ENCODE measurements around the gene SEC16B.
A peak's percentile ranks its signal among the peaks of the same experiment; 100 is the strongest.

The SEC16B gene

DNA sequence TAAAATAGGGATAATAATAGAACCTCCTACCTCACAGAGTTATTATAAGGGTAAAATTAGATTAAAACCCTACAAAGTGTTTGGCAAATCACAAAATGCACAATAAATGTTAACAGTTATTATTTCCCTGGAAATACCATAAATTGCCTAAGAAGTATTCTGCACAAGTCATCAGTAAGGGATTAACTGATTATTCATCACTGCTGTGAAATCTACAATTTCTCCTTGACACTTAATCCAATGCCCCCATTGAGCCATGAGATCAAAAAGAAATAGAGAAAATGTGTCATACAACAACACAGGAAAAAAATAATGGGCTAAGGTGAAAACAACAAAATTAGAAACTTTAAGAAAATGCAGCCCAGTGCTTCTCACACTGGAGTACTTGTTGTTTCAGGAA, 6.7 kb upstream of the SEC16B start:
- no peak for FAIRE-seq

DNA sequence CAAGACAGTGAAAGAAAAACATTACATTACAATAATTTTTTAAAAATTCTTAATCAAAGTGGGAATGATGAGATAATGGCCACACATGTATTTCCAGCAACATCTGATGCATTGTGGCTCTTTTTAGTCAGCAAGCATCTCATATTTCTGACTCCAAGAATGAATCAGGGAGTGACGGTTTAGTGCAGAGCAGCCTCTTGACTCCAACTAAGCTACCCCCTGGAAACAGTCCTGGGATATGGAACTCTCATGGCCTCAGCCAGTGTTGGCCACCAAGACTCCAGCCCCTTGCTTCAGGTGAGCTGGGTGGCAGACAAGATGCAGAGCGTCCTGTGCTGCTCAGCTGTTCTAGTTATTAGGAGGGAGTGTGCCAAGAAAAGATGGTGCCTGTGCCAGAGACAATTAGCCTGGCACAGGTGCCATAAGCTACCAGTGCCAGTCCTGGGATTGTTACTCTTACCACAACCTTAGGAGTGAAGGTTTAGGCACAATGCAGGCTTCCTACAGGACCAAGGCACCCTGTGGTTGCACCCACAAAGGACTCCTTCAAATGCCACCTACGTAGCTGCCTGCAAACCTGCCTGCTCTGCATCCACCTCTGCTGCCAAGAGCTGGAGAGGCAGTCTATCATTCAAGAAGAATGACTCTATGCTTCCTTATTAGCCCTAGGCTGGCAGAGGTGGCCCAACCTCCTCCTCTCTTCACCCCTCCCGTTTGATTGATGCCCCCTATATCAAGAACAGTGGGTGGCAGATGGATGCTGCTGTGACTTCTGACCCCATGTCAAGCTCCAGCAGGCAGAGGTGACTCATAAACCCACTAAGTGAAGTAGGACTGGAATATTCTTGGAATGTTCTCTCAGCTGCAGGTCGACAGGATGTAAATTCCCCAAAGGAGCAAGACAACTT, 6.0 kb upstream of the SEC16B start:
- no peak for FAIRE-seq

DNA sequence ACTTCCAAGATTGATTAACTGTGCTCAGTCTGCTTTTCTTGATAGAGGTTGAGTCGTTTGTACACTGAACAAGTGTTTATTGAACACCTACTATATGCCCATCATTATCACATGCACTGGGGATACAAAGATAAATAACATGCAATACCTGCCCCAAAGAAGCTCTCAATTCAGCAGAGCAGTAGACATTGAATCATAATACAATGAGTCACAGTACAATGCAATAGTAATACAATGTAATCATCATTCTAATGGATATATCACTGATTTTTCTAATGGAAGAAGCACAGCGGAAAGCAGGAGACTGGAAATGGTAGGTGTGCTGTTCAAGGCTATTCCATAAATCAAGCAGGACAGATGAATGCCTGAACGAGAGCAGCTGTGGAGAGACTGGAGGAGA, 3.7 kb upstream of the SEC16B start:
- FAIRE-seq: no peak

DNA sequence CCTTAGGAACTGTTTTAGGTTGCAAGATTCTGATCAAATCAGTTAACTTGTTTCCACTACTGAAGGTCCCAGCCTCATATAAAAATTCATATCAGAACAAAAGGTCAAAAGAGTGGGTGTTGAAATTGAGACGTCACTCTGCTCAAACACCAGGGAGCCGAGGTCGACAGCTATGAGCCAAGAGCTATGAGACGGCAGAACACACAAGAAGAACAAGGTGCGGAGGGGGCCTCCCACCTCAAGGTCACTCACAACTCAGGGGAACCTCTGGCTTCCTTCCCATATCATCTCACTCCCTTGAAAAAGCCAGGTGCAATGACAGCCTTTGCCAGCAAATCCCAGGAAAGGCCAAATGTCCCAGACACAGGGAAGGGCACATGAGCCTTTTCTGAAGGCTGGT, 749 bp downstream of the SEC16B start:
- FAIRE-seq: no peak

DNA sequence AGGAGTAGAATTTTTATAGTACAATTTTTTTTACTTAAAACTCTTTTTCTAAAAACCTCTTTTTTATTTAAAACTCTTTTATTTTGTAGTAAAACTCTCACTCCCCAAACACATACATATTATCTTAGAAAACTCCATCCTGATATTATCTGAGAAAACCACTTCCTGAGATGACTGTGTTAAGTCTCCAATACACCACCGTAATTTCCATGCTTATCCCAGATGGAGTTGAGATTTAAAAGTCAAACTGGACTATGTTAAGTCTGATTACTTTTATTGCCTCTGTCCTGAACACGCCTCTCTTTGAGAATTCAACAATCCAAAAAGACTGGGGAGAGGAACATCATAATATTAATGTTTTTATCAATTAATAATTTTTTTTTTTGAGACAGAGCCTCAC, 3.7 kb downstream of the SEC16B start:
- no peak for FAIRE-seq

DNA sequence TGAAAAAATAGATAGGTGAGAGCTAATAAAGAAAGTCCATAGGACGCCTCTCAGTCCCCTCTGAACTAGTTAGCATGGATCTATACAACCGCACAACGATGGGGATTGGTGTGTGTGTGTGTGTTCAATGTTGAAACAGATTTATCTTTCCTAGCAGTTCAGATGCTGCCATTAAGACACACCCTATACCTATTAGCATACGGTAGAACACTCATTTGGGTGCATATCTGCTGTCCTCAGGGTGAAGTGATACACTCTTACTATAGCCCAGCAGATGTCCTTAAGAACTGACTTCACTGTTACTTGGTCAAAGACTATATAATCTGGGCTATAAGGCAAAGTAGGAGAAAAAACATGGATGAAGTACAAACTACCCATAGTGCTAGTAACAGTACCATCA, 4.6 kb downstream of the SEC16B start:
- no peak for FAIRE-seq

DNA sequence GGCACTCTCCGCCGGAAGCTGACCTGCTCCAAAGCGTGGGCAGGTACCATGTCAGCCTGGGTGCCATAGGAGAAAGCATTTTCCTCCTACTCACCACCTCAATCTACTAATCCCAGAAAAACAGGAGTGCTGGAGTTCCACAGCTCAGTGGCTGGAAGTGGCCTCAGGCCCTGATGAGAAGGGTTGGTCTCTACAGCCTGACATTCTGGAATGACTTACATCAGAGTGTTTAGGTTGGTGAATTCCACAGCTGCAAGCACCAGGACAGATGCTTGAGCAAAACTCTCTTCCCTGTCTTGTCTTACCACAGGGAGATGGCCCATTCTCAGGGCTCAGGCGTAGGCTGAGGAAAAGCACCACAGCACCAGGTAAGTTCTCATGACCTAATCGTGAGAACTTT, 5.5 kb downstream of the SEC16B start:
- no peak for FAIRE-seq

DNA sequence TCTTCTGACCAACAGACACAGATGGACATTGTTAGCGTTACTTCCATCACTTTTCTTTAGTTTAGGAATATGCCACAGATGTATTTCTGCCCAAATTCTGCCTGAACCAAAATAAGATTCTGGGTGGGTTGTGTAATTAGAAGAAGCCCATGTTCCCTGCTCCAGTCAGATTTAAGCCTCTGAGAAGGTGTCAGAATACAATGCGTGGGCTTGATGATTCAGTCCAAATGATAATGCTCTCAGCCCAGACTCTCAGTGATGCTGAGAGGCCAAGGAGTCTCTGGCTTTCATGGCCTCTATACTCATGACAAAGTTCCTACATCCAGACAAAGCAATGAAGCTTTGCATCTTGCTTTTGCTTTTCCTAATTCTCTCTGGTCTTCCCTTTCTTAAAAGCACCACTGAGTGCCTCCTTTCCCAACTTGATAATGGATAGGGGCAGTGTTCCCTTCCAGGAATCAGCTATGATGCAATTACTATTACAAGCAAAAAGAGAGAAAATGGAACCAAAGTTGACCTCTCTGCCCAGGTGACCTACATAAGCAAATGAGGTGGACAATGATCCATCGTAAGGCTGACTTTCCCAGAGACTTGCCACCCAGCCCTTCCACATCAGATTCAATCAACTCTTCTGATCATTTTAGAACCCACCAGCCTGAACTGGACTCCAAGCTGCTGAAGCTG, 8.8 kb downstream of the SEC16B start:
- no peak for FAIRE-seq

DNA sequence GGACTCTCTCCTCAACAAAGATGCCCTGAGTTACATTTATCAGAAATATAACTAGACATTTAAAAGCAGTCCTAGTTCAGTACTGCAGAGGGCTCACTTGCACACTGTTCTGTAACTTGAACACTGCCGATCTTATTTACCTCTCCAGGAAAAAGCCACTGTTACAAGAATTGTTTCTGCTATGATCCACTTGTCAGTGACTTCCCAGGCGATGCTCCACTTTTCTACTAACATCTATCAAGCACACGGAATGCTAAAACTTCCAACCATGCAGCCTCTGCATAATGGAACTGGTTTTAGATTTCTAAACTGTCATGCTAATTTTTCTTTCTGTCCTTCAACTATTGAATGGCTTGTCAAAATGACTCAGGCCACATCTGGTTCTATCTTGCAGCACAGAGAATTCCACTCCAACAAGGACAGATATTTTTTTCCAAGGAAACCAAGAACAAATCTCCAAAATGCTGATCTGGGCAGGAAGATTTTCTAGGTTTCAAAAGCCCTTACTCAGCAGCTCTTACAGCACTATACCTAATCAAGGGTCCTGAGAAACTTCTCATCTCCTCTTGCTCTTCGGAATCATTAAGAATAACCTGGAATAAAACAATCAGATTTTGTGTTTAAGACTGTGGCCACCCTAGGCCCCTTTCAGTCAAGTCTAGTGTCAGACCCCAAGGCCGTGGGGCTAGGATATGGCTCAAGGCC, 9.9 kb downstream of the SEC16B start:
- FAIRE-seq: no peak

DNA sequence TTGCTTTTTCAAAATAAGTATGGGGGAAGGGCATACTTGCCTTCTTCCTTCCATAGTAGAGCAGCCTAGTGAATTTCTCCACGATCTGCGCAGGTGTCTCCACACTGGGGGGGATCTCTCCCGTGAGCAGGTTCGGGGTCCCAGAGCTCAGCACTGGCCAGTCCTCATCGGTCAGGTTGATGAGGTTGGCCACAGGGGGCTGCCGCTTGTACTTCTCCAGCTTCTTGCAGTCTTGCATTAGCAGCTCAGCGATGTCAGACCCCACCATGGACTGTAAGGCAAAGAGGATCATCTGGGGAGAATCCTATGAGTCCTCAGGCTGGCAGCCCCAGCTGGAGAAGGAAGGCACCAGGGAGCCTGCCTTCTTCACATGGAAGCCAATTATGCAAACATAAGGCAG, 11.8 kb downstream of the SEC16B start:
- FAIRE-seq: no peak

DNA sequence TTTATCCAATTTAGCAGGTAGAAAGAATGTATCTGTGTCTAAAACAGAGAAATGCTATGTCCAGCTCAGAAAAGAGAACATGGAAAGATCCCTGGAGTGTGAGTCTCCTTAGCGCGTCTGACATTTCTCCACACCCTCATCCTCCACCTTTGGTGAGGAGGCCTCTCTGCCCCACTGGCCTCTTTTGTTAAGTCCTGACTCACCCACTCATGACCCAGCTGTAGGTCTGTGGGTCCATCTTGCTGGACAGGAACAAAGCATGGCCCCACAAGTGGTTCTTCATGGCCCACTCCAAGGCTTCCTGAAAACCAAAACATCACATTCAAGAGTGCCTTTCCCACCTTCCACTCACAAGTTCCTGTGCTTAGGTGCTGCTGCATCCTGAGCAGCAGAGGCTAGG, 15.8 kb downstream of the SEC16B start:
- no peak for FAIRE-seq

DNA sequence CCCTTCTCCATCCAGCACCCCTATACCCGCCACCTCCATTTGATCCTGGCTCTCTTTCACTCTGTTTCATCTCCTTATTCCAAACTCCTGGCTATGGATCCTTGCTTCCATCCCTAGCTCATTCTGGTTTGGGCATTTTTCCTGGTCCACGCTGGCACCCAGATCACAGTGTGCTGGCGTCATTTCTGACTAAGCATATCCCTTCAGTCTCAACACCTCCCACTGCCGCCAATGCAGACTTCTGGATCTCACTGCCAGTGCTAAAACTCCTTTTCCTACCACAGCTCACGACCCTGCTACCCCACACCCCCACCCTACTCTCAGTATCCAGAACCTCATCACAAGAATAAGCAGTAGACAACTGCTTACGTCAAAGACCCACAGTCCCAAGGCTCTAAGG, 16.3 kb downstream of the SEC16B start:
- FAIRE-seq: no peak

DNA sequence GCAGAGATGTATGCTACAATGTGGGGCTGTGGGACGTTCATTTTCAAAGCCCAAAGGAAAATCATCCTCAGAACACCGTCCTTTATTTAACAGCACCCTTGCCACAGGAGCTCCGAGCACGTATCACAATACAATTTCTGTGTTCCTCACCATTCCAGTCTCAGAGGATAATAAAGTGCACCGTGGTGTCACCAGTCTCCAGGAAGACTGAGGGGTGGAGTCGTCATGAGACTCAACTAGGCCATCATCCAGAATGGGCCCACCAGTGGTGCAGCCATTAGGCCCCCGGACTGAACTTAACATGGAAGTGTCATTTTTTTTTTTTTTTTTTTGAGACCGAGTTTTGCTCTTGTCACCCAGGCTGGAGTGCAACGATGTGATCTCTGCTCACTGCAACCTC, 17.2 kb downstream of the SEC16B start:
- no peak for FAIRE-seq

DNA sequence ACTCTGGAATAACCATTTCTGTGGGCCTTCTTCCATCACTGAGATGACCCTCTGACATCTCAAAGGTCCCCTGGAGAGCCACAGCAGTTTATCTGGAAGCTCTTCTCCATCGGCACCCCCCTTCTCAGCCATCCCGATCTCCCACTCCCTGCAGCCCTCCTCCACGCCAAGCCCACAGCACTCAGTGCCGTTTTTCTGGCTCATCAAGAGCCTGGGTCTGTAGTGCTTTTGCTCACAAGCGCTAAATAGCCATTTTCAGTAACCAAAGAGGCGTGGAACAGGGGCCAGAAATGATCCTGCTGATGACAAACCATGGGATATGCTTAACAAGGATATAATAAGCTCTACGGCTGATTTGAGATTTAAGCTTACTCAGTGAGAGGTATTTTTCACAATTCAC, 17.6 kb downstream of the SEC16B start:
- no peak for FAIRE-seq

DNA sequence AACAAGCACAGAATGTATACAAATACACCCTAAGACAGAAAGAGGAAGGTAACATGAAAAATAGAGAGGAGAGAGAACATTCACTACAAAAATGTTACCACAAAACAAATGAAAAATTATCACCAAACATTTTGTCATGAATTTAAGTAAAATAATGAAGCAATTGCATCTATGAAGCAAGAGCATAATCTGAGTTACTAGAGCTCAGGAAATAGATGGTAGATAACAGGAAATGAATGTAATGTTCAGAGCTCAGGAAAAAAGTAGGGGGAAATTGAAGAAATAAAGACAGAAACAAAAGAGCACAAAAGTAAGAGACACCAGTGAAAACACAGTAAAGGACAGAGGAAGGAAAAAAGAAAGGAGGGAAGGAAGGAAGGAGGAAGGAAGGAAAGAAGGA, 19.4 kb downstream of the SEC16B start:
- FAIRE-seq: no peak

DNA sequence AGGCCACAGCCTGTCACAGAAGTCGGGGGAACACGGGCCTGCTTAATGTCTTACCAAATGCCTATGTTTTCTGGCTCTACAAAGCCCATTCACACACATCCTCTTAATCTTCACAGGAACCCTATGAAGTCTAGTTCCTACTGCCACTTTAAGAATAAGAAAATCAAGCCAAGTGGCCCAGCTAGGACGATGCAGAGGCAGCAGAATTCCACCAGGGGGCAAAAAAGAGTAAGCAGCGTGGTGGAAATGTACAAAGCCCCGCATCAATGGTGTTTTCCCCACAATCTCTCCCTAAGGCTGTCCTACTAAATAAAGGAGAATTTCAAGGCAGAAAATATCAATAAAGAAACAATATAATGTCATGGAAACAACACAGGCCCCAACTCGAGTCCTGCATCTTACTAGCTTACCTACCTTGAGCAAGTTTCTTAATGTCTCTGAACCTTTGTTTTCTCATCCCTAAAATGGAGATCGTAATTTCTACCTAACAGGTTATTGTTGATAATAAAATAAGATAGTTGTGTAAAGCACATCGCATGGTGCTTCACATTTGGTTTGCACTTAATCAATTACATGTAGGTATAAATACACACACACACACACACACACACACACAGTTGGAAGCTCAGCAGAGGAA, 21.4 kb downstream of the SEC16B start:
- peak; percentile 86 for FAIRE-seq

DNA sequence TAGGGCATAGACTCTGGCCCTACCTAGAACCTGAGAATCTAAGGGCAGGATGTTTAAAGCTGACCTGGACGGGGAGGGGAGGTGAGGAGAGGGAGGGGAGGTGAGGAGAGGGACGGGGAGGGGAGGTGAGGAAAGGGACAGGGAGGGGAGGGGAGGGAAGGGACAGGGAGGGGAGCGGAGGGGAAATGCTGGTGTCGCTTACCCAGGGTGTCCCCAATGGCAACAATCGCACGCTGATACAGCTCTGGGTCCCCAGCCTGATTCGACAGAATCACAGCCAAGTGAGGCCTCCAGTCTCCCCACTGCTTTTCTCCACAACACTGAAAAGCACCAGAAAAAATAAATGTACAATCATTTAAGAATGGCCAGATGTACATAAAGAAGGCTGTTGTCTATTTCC, 22.2 kb downstream of the SEC16B start:
- FAIRE-seq: no peak

DNA sequence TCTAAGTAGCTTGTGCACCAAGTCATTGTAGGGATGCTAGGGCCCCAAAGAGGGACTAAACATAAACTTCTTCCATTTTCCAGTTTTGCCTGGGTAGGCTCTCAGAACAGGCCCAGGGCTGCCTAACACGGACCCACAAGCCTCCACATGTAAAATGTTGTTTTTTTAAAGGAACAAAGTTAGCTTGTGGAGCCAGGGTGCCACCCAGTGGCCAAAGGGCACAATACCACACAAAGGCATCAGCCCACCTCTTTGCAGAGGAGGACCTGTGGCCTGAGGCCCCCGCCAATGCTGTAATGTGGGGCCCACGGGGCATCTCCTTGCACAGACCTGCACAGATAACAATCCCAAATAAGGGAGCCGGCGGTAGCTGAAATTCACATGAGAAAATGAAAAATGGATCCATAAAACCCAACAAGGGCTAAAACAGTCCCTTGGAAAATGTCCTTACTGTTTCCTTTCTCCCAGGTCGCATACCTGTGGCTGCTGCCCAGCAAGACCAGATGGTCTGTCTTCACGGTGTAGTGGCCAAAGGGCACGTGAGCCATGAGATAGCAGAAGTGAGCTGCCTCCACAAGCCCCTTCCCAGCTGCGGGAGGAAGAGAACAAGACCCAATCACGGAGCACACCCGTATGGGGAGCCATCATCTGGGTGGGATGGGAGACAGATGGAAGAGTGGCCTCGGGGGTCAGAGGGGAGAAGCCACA, 23.8 kb downstream of the SEC16B start:
- FAIRE-seq: no peak

DNA sequence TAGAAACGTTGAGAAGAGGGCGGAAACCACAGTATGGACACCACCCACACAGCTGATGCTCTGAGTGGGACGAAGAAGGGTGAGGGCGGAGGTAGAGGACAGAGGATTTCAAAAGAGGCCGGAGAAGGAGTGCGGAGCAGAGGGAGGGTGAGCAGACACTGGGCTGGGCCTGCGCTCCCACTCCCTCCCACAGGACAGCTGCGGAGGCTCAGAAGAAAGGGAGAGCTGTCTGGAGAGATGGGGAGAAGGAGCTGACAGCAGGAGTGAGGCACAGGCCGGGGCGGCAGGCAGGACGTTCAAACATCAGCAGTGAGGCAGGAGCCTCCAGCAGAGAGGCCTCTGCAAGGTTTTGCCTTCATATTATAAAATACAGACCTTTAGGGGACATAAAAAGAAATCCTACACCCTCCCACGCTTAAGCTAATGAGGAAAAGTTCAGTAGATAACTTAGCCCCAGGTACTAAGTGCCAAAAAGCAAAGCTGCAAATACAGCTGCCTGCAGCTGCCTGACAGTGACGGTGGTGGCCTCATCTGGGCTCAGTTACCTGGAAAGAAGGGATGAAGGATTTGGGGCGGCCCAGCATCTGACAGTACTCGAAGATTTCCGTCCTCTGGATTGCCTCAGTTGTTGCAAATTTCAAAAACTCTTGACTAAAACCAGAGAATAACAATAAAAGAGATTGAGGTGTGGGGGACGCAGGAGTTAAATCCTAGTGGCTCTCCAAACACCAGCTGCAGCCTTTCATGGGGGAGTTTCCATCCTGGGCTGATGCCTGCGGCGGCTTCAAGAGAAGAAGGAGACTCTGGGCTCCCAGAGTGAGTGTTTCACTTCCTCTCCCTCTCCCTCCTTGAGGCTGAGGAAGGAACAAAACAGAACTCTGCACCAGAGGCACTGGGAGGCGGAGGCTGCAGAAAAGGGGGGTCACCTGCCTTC, 25.6 kb downstream of the SEC16B start:
- FAIRE-seq: no peak

DNA sequence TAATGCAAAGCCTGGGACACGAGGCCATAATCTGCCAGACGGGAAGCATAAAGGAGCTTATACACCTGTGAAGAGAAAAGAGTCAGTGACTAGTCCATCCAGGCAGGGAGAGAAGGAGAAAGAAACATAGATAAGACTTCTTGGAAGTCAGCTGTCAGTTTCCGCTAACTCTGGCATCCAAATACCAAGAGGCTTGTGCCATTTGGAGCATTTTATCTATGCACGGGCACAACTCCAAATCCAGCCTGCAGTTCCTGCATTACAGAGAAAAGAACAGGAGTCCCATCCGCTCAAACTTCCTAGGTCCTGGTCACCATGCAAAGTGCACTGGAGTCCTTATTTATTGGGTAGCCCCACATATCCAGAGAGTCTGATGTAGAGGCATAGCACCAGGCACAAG, 27.9 kb downstream of the SEC16B start:
- FAIRE-seq: no peak

DNA sequence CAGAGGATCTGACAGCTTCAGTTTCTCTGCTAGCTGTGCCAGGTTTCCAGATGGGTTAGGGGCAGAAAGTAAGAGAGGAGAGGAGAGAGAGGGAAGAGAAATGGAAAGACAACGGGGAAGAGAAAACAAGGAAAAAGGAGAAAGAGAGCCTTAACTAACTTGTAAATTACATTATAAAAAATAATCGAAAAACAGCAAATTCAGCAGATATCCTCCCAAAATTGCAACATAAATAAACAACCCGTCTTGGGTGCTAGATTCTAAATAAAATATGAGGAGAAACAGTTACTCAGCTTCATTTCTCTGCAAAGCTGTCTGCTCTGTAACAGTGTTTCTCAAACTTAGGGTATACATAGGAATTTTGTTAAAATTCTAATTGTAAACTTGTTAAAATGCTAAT, 29.2 kb downstream of the SEC16B start:
- no peak for FAIRE-seq

DNA sequence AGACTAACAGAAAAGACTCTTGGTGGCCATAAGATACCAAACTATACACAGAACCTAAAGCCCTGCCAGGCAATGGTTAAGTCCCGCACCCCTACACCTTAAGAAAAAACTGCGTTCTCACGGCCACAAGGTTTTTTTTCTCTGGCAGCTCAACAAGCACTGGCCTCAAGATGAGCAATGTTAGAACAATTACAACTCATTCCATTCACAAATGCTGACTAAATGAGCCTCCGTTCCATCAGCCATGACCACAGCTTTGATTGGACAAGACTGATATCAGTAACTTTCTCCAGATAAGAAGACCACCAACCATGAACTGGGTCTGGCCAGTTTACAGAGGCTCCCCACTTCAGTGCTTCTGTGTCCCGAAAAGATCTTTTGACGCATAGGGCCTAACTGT, 31.9 kb downstream of the SEC16B start:
- FAIRE-seq: no peak
